Activated CD8-positive, alpha-beta memory T cell treated with anti-CD3 and anti-CD28 coated beads for 4 hours (primary cell): ENCODE results near the gene SLIT1.
A peak's percentile ranks its signal among the peaks of the same experiment; 100 is the strongest.

Source experiments
- DNase-seq, 2 donors: peaks; one replicate each; pipeline ENCODE4 v3.0.0-alpha.2; 2020; ENCODE audit warnings: low read depth in 2 of 2

The SLIT1 gene

DNA sequence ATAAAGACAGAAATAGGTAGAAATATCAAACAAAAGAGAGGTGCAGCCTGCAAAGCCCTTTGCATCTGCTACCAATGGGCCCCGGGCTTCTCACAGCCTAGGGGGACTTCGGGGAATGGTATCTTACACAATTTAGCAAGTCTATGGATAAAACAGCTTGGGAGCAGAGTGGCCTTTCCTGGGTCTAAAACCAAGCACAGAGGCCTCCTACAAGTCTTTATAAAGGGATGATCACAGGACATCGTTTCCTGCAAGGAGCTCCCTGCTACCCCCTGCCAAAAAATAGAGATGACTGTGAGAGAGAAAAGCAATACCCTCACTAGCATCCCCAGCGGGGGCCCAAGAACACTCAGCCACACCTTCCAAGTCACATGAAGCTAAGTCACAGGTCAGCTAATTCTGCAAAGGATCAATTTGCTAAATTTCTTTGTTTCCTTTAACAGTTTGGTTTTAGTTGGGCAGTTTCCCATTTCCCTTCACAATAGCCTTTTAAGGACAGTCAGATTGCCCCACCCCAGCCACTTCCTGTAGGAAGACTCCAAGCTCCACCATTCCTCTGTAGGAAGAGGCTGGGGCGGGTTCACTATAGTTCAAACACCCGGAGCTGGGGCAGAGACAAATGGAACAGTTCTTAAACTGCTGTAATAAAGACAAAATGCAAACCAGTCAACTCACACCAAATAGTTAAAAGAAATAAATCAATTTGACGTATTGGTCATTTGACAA is 105.5 kb downstream of the SLIT1 start:
- no peak for DNase-seq

DNA sequence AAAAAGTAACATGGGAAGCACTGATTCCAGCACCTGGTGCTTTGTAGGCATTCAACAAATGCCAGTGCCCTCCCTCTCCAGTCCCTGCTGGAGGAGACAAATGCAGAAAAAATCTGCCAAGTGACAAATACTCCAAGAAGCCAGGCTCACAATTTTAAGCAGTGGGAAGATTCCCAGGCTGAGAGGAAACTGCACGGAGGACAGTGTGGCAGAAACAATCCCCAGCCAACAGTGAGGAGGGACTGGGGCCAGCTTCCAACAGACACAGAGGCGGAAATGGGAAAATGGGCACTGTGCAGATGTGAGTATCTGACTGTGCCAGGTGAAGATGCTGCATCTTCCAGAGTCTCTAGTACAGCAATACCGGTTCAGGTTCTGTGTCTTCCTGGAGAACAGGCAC is 106.3 kb downstream of the SLIT1 start:
- DNase-seq = no peak

DNA sequence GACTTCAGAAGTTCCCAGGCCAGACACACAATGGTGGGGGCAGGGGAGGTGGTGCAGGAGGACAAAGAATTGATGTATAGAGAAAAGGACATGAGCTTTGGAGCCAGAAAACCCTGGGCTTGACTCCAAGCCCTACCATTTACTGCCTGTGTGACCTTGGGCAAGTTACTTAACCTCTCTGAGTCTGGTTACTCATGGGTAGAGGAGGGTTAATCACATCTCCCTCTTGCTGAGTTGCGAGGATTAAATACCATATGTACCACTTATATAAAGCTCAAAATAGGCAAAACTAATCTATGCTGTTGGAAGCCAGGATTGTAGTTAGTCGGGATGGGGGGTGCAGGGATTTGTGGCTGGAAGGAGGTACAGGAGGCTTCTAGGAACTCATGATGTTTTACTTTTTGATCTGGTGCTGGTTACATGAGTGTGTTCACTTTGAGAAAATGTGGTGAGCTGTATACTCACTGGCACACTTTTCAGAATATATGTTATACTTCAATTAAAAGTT is 106.8 kb downstream of the SLIT1 start:
- DNase-seq = no peak

DNA sequence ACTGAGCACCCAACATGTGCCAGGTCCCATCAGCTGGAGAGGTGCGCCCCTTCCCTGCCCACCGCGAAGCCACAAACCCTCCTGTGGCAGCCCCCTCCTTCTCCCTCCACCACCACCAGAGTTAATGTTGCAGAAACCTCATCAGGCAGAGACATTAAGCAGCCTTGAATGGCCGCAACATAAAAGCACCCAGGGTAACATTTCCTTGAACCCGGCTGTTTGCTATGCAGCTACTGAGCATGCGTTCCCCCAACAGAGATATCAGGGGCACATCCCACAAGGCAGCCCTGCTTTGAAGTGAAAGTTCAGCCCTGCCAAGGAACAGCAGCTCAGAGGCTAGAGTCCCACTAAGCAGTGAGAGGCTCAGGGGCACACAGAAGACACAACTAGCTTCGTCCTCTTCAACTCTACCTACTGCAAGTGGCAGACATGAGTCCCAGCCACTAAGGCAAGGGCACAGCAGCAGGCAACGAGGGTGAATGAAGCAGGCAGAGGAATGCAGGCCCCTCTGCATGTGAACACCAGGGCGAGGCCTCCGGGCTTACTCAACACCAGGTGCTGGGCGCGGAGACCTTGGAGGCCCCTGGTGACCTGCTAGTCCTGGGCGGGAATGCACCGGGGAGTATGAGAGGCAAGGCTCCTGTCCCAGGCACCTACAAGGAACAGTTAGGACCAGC is 107.4 kb downstream of the SLIT1 start:
- DNase-seq = no peak

DNA sequence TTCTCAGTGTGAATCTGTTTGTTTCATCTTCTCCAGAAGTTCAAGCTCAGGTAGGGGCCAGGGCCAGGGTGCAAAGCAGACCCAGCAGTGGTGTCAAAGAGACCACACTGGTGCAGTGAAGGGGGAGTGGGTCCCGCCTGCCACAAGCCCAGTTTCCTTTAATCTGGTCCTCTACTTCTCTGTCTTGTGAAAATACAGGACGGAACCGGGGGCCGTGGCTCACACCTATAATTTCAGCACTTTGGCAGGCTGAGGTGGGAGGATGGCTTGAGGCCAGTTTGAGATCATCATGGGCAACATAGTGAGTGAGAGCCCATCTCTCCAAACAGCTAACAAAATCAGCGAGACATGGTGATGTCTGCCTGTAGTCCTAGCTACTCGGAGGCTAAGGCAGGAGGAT is 109.0 kb downstream of the SLIT1 start:
- no peak for DNase-seq

DNA sequence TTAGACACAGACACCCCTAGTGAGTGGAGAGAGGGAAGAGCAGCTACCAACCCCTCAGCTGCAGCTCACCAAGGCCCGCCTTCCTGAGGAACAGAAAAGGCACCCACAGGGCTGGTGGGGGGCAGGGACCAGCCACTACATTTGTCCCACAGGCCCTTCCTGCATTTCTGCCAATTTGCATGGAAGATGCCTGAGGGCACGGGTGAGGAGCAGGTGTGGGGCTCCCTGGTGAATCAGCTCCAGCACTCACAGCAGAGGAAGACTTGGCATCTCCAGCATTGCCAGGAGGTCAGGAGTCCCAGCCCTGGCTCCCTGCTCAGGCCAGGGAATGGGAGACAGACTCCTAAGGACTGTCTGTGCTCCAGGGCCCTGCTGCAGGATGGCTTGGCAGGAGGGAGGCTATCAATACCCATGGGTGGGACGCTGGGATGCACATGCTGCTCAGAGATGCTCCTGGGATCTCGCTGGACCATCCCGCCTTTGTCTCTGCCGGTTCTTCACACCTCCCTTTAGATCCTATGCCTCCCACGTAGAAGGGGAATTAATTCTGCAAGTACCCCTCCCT is 109.7 kb downstream of the SLIT1 start:
- no peak for DNase-seq

DNA sequence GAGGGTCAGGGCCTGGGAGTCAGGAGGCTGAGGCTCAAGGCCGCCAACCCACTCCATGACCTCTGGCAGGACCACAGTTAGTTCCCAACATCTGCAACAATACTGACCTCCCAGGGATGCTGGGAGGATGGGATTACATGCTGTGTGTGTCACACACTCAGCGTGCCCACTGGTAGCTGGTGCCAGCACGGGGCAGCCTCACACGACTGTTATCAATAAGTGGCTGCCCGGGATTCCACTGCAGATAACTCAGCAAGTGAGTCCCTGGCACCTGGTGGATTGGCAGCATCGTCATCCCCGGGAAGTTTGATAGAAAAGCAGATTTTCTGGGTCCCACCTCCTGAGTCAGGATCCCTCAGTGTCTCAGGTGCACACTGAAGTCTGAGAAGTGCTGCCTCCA is 110.3 kb downstream of the SLIT1 start:
- no peak for DNase-seq

DNA sequence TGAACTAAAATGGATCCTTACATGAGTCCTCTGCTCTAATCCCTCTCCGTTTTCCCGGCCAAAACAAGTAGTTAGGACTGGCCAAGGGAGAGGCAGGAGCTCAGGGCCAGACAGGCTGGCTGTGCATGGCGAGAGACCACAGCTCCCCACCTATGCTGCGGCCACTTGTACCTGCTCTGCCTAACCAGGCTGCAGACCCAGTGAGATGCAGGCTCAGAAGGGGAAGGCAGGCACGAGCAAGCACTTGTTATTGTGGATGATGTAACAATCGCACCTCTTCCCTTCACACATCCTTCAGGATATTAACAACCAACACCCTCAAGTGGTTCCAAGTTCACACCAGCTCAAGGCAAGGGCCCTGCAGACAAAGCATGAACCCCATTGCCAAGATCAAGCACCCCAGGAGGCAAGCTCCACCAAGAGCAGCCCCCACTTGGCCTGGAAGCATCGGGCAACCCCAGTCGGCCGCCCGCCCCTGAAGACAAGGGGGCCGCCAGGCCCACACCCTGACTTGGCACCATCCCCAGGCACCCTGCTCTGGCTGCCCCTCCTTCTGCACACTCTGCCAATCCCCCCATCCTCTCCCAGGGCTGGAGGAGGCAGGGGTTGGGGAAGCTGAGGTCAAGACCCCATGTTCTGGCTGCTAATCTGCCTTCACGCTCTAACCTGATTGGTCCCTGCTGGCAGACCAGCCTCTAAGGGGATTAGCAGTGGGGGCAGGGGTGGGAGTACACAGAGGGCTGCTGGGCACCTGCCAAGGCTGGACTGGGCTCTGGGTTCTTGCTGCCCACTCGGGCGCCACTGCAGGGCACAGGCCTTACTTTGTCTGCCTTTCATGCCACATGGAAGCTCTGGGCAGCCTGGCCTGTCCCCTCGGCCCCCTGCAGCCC is 111.3 kb downstream of the SLIT1 start:
- DNase-seq = no peak

DNA sequence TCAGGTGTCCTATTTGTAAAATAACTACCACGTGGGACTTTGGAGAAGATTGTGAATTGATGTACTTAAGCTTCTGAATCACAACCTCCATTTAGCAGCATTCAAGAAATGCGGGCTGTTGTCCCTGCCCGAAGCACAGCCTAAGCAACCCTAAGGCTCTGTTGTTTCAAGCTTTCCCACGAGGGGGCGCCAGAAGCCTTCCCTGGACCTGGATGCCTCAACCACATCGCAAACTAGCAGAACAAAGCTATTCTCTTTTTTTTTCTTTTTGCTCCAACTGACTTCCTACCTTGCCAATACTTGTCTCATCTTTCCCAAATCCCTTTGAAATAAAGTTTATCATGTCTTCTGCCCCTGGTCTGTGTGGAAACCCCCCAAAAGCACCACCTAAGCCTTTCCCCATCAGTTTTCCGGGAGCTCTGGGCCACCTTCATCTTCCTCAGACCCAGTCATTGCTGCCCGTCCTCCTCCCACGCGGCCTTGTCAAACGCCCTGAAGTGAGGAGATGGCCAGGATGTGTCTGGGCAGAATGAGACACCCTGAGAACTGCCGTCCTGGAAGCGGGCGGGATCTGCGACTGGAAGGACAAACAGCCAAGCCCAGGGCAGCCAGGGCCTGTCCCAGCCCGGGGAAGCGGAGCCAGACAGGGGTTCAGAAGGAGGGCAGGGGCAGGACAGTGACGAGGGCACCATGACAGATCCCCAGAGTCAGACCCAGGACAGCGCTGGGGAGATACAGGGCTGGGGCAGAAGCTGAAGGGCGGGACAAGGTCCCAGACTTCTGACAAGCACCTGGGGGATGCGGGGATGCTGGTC is 112.7 kb downstream of the SLIT1 start:
- DNase-seq = peak; percentile 48 to 66

DNA sequence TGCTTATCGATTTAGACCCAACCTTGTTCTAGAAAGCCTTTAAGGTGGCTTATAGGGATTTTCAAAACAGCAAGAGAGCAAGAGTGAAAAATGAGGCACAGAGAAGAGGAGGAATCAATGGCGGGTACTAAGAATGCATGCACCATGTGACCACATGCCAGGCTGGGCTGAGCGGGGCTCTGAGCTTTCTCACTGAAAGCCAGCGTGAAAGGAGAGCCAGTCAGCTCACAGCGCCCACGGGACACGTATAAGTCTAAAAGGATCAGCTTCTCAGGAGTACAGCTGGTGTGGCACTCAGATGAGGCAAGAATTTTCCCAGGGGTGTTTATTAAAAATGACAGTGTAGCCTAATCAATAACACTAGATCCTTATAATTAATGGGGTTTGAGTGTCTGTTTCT is 114.3 kb downstream of the SLIT1 start:
- no peak for DNase-seq

DNA sequence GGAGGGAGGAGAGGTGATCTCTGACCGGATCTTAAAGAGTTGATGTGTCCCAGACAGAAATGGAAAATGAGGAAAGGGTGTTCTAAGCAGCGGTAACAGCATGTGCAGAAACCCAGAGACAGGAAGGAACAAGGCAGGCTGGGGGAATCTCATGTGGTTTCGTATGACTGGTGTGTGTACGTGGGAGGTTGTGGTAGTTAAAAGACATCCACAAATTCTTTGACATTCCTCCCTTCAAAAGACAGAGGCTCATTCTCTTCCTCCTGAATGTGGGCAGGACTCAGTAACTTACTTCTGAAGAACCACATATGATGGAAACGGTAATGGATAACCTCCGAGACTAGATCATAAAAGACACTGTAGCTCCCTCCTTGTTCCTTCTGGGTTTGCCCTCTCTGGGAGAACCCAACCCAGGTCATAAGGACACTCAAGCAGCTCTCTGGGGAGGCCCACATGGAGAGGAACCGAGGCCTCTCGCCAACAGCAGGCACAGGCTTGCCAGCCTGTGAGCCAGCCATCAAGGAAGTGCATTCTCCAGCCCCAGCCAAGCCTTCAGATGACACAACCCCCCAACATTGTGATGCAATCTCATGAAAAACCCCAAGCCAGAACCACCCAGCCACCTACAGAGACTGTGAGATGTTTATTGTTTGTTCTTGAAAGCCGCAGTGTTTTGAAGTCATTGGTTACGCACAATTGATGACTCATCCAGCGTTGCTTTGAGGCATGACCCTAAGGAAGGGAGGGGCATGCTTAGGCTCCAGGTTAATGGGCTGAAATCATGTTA is 116.0 kb downstream of the SLIT1 start:
- no peak for DNase-seq

DNA sequence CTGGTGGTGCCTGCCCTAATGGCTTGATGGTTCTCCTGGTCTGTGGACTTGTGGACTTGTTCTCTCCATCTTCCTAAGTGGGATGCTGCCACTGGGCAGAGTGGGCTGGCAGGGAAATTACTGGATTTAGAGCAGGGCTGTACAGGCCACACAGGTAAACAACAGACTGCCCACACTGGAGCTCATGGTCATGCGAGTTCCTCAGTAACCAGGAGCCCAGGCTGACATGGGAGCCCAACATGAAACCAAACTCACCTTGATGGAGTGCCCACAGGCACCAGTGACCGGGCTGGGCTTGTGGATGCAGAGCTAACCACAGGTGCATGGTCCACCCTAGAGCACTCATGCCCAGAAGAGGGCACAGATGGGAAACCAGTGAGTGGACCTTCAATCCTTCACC is 116.7 kb downstream of the SLIT1 start:
- DNase-seq = no peak

DNA sequence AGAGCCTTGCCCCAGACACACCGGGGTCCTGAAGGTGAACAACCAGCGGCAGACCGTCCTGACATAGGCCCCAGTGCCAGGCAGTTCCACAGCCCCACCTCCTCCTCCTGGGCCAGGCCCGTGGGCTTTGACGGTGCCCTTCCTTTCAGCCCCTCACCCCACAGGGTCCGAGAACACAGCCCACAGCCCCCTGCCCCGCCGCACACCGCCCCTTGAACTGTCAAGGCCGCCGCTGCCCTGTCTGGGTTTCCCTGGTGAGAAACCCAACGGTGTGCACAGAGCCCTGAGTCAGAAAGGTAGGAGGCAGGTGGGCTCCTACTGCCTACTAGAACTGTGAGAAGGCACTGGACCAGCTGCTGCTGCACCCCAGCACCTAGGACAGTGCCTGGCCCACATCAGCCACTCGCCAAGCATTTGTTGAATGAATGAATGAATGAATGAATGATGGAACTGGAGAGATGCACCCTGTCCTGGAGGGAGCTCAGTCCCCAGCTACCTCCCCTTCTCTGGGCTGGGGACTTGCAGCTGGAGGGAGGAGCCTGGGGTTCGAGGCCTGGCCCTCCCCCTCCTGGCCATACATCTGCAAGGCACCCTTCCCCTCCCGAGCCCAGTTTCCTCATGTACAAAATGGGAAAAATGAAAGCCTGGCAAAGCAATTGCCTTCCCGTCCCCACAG is 117.9 kb downstream of the SLIT1 start:
- no peak for DNase-seq

DNA sequence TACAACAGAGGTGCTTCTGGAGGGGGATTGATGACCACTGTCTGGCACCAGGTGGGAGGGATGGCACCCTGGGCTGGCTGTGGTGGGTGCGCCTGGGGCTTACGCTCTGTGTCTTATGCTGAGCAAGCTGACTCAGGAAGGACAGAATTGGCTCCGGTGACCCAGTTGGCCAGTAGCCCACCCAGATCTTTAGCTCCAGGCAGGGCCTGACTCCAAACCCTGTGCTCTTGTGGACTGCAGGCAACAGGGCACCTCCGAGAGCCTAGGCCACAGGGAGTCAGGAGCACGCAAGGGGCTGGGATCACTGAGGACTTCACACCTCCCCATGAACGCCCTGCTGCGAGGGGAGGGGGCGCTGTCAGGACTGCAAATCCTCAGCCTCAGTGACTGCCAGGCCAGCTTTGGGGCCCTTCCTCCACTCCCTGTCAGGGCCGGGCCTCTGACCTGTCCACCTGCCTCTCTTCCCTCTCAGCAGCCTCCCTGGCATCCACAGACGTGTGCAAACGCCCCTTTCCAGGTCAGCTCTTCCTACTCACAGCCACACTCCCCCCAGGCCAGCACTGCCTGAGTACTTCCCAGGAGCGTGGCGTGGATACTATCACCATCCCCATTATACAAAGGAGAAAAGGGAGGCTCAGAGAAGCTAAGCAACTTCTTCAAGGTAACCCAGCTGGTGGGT is 118.7 kb downstream of the SLIT1 start:
- DNase-seq = no peak

DNA sequence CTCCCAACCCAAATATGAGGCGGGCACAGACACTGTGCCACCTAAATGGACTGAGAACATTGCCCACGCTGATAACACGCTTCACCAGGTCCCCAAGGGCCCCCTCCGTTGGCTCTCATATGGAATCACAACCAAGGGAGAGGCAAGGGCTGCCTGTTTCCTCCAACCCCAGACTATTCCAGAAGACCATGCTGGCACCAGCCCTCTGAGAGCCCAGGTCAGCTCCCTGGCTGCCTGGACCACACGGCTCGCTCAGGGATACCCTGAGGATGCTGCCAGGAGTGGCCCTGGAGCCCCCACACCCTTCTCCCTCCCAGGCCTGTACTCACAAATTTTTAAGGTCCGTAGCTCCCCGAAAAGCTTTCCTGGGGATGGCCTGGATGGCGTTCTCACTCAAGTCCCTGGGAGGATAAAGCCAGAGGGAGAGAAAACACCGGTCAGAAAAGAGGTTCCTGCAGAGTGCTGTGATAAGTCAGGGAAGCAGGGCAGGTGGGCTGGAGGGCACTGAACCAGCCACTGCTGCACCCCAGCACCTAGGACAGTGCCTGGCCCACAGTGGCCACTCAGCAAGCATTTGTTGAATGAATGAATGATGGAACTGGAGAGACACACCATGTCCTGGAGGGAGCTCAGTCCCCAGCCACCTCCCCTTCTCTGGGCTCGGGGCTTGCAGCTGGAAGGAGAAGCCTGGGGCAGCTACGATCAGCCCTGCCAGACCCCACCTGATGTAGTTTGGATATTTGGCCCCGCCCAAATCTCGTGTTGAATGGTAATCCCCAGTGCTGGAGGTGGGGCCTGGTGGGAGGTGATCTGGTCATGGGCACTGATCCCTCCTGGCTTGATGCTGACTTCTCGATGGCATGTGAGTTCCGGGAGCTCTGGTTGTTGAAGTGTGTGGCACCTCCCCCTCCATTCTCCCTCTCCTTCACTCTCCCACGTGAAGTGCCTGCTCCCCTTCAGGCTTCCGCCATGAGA is 119.8 kb downstream of the SLIT1 start:
- DNase-seq = no peak

DNA sequence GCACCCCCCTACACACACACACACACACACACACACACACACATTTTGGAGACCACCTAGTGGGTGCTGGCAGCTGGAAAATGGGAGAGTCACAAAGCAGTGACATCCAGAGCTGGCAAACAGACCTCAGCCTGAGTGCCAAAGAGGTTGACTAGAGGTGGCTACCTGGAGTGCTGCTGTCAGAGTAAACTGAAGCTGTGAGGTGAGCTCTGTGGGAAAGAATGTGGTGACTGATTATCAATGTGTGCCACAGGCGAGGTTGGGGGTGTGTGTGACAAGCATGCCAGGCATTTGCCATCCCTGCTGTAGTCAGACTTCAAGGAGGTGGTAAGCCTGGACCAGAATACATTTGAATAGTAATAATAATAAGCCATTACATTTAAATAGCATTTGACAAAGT is 120.6 kb downstream of the SLIT1 start:
- no peak for DNase-seq

DNA sequence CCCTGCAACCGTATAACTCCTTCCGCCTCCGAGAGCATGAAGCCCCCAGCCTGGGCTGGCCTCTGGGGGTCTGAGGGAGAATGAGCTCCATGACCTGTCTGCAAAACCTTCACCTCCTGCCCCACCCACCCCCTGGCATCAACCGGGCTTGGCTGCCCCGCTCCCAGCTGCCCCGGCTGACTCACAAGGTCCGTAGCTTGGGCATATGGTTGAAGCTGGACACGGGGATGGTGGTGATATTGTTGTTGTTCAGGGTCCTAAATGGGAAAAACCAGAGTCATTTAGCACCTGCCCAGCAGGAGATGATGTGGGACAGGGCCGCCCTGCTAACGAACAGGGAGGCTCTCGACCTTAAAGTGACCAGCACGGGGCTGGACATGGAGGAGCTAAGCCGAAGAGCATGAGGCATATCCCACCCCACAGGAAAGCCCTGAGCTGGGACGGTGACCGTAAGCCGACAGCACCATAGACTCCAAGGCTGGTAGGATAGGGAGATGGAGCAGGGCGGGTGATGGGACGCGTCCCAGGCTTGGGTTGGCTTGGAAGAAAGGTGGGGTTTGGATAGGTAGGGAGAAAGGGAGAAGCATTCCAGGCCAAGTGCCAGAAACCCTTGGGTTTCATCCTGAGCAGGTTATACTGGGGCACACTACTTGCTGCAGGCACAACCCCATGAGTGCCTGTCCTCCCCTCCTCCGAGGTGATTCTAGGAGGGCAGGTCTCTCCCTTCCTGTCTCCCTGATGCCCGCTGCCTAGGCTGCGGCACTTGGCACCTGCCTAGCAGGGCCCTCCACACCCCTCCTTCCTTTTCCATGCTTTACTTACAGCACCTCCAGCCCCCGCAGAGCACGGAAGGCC is 121.5 kb downstream of the SLIT1 start:
- DNase-seq = no peak
